Neural cell (in vitro differentiated cells): ENCODE results near the gene CDH20. TPM values are rescaled to one million over a fixed set of nuclear protein-coding genes. Genes with fewer than 3 reads are reported as not detected.

ENCODE experiments used
- H2AFZ ChIP-seq: fragments of 200-600, 300-800 bp; sonication (generic), shearing (Covaris generic); 2 replicates; pipeline ENCODE4 v1.6.0; 2014; ENCODE audit warnings: low read depth, mild to moderate bottlenecking, antibody characterized with exemption, low read length, moderate library complexity
- H3F3A ChIP-seq: fragments of 200-600 bp; shearing (Covaris generic); 2 replicates; pipeline ENCODE4 v1.6.1; 2016; ENCODE audit warnings: mild to moderate bottlenecking, moderate library complexity, mixed read lengths, antibody characterized with exemption, low read length; ENCODE audit not compliant: insufficient read depth, poor library complexity, severe bottlenecking
- H3K27ac ChIP-seq: fragments of 200-600, 300-800 bp; sonication (generic), shearing (Covaris generic); 2 replicates; pipeline ENCODE4 v1.5.1; 2014; ENCODE audit warnings: mild to moderate bottlenecking, low read length, moderate library complexity
- H3K27me3 ChIP-seq: fragments of 300-800, 200-600 bp; sonication (generic), shearing (Covaris generic); 2 replicates; pipeline ENCODE4 v1.6.0; 2014; ENCODE audit warnings: mild to moderate bottlenecking, low read depth, low read length, moderate library complexity; ENCODE audit not compliant: insufficient read depth
- H3K36me3 ChIP-seq: fragments of 300-800, 200-600 bp; sonication (generic), shearing (Covaris generic); 2 replicates; pipeline ENCODE4 v1.5.1; 2014; ENCODE audit warnings: mild to moderate bottlenecking, antibody characterized with exemption, low read length, moderate library complexity; ENCODE audit not compliant: insufficient read depth
- H3K4me2 ChIP-seq: fragments of 300-800, 200-600 bp; sonication (generic), shearing (Covaris generic); 2 replicates; pipeline ENCODE4 v1.6.0; 2014; ENCODE audit warnings: mild to moderate bottlenecking, low read length
- H3K4me3 ChIP-seq: fragments of 300-800, 200-600 bp; sonication (generic), shearing (Covaris generic); 2 replicates; pipeline ENCODE4 v1.5.1; 2014; ENCODE audit warnings: mild to moderate bottlenecking, low read length, moderate library complexity
- H3K79me2 ChIP-seq: fragments of 200-600 bp; shearing (Covaris generic); replicated peaks from 2 replicates; pipeline ENCODE4 v1.6.0; 2014; ENCODE audit warnings: mild to moderate bottlenecking, low read length, moderate library complexity; ENCODE audit not compliant: insufficient read depth
- H3K9ac ChIP-seq: fragments of 300-800, 200-600 bp; sonication (generic), shearing (Covaris generic); 2 replicates; pipeline ENCODE4 v1.6.1; 2016; ENCODE audit warnings: mild to moderate bottlenecking, low read length, mixed read lengths
- H3K9me2 ChIP-seq: fragments of 200-600 bp; shearing (Covaris generic); 2 replicates; pipeline ENCODE4 v1.6.1; 2016; ENCODE audit warnings: mild to moderate bottlenecking, low read length, mixed read lengths; ENCODE audit not compliant: insufficient read depth
- H3K9me3 ChIP-seq: fragments of 200-600, 300-800 bp; sonication (generic), shearing (Covaris generic); 2 replicates; pipeline ENCODE4 v1.6.1; 2016; ENCODE audit warnings: mild to moderate bottlenecking, mixed run types, low read length, moderate library complexity, mixed read lengths
- H4K20me1 ChIP-seq: fragments of 200-600 bp; shearing (Covaris generic); 2 replicates; pipeline ENCODE4 v1.6.1; 2016; ENCODE audit warnings: mild to moderate bottlenecking, mixed run types; ENCODE audit not compliant: insufficient read depth
- EP300 ChIP-seq: fragments of 450-650 bp; conservative IDR thresholded peaks from 2 replicates; pipeline ENCODE4 v1.6.1; 2014; ENCODE audit warnings: antibody characterized with exemption, mild to moderate bottlenecking, moderate library complexity; ENCODE audit not compliant: poor library complexity, severe bottlenecking
- EZH2 ChIP-seq: fragments of 200-600, 300-800 bp; shearing (Covaris generic), sonication (generic); IDR thresholded peaks from 2 replicates; pipeline ENCODE4 v1.6.1; 2014; ENCODE audit warnings: antibody characterized with exemption, low read length, borderline replicate concordance, mild to moderate bottlenecking; ENCODE audit not compliant: insufficient read depth, poor library complexity, severe bottlenecking
- MXI1 ChIP-seq: fragments of 450-650 bp; conservative IDR thresholded peaks from 2 replicates; pipeline ENCODE4 v1.6.1; 2014; ENCODE audit warnings: antibody characterized with exemption, mild to moderate bottlenecking; ENCODE audit not compliant: poor library complexity, severe bottlenecking
- POLR2AphosphoS5 ChIP-seq: IDR thresholded peaks from 2 replicates; pipeline ENCODE4 v1.6.1; 2012
- RAD21 ChIP-seq: fragments of 450-650 bp; conservative IDR thresholded peaks from 2 replicates; pipeline ENCODE4 v1.6.1; 2014; ENCODE audit warnings: antibody characterized with exemption, mild to moderate bottlenecking, moderate library complexity
- SMC3 ChIP-seq: fragments of 450-650 bp; conservative IDR thresholded peaks from 2 replicates; pipeline ENCODE4 v1.6.1; 2014; ENCODE audit warnings: antibody characterized with exemption, mild to moderate bottlenecking, moderate library complexity; ENCODE audit not compliant: poor library complexity
- TAF1 ChIP-seq: IDR thresholded peaks from 2 replicates; pipeline ENCODE4 v1.6.1; 2012; ENCODE audit warnings: low read depth
- polyA plus RNA-seq: library from polyadenylated mRNA; depleted of rRNA; stranded (reverse); fragments of >200 nt; gene quantifications from 2 replicates; pipeline ENCODE4 v1.2.3, GENCODE V29; 2014
- TF ChIP-seq, protein P1 (sequence below): IDR thresholded peaks from 2 replicates; pipeline ENCODE4 v1.6.1; 2012; ENCODE audit warnings: borderline replicate concordance
- TF ChIP-seq, protein P2 (sequence below): fragments of 450-650 bp; IDR thresholded peaks from 2 replicates; pipeline ENCODE4 v1.5.1; 2014; ENCODE audit warnings: antibody characterized with exemption, mild to moderate bottlenecking, moderate library complexity; ENCODE audit not compliant: poor library complexity, severe bottlenecking

CDH20 gene
- polyA plus RNA-seq, 1 donor from 2014 or later = 1.7 TPM

DNA sequence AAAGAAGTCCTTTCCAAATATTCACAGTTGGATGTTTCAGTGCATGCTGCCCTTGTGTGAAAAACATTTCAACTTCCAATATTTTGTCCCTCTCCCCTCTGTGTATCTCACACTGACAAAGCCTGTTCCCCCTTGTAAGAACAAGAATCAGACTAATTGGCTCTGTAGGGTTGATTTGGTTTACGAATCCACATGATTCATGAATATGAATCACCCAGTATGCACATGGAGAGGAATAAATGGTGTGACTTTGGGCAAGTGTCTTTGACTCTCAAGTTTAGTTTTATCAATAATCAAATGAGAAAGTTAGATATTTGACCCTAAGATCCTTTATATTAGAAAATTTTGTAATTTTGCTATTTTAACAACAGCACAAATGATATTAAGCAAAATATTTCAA is 9.3 kb upstream of the CDH20 start (continued):
- TF ChIP-seq, protein P1, sequence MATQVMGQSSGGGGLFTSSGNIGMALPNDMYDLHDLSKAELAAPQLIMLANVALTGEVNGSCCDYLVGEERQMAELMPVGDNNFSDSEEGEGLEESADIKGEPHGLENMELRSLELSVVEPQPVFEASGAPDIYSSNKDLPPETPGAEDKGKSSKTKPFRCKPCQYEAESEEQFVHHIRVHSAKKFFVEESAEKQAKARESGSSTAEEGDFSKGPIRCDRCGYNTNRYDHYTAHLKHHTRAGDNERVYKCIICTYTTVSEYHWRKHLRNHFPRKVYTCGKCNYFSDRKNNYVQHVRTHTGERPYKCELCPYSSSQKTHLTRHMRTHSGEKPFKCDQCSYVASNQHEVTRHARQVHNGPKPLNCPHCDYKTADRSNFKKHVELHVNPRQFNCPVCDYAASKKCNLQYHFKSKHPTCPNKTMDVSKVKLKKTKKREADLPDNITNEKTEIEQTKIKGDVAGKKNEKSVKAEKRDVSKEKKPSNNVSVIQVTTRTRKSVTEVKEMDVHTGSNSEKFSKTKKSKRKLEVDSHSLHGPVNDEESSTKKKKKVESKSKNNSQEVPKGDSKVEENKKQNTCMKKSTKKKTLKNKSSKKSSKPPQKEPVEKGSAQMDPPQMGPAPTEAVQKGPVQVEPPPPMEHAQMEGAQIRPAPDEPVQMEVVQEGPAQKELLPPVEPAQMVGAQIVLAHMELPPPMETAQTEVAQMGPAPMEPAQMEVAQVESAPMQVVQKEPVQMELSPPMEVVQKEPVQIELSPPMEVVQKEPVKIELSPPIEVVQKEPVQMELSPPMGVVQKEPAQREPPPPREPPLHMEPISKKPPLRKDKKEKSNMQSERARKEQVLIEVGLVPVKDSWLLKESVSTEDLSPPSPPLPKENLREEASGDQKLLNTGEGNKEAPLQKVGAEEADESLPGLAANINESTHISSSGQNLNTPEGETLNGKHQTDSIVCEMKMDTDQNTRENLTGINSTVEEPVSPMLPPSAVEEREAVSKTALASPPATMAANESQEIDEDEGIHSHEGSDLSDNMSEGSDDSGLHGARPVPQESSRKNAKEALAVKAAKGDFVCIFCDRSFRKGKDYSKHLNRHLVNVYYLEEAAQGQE = no peak
- TF ChIP-seq EP300 (no peak), RAD21 (no peak)

DNA sequence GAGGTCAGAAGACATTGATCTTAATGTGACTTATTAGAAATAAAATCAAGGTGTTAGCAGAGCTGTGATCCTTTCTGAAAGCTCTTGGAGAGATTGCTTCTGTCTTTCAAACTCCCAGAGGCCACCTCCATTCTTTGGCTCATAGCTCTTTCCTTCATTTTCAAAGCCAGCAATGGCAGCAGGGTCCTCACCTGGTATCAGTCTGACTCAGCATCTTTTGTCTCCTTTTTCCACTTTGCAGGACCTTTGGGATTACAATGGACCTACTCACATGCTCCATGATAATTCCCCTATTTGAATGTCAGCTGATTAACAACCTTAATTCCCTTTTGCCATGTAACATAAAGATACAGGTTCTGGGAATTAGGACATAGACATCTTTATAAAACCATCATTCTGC is 6.8 kb upstream of the CDH20 start:
- H3K36me3 ChIP-seq = no peaks in the 10 kb centered on the region
- H3K9me3 ChIP-seq = no peaks in the 10 kb centered on the region
- H3F3A ChIP-seq = no peaks in the 10 kb centered on the region
- no peaks in the 10 kb centered on the region for H4K20me1 ChIP-seq
- H3K27me3 ChIP-seq = no peaks in the 10 kb centered on the region
- no peak overlapping the region for H3K4me3 ChIP-seq
- no peaks in the 10 kb centered on the region for H3K9me2 ChIP-seq
- H2AFZ ChIP-seq = no peak overlapping the region
- H3K4me2 ChIP-seq = no peak overlapping the region
- no peaks in the 10 kb centered on the region for H3K79me2 ChIP-seq
- no peak overlapping the region for H3K27ac ChIP-seq
- no peak overlapping the region for H3K9ac ChIP-seq
- TF ChIP-seq MXI1 = no peak
- TF ChIP-seq RAD21 = no peak
- TF ChIP-seq POLR2AphosphoS5 = no peak
- TF ChIP-seq TAF1 = no peak
- TF ChIP-seq, protein P2, sequence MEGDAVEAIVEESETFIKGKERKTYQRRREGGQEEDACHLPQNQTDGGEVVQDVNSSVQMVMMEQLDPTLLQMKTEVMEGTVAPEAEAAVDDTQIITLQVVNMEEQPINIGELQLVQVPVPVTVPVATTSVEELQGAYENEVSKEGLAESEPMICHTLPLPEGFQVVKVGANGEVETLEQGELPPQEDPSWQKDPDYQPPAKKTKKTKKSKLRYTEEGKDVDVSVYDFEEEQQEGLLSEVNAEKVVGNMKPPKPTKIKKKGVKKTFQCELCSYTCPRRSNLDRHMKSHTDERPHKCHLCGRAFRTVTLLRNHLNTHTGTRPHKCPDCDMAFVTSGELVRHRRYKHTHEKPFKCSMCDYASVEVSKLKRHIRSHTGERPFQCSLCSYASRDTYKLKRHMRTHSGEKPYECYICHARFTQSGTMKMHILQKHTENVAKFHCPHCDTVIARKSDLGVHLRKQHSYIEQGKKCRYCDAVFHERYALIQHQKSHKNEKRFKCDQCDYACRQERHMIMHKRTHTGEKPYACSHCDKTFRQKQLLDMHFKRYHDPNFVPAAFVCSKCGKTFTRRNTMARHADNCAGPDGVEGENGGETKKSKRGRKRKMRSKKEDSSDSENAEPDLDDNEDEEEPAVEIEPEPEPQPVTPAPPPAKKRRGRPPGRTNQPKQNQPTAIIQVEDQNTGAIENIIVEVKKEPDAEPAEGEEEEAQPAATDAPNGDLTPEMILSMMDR = no peak
- TF ChIP-seq SMC3 = no peak
- TF ChIP-seq, protein P1 = no peak
- no peak for TF ChIP-seq EP300
- TF ChIP-seq EZH2 = no peak
